Stomach smooth muscle (tissue), 2 donors: ENCODE data around the gene LY9.

Experiments used
- H3K27ac ChIP-seq: one replicate; pipeline ENCODE4 v1.7.0; 2013; ENCODE audit warnings: mild to moderate bottlenecking, low read length, inconsistent platforms
- H3K27me3 ChIP-seq, 2 donors: one replicate each; pipeline ENCODE4 v1.7.0; 2013; ENCODE audit warnings: low read length in 2 of 2; ENCODE audit not compliant: insufficient read depth in 2 of 2, control insufficient read depth in 1 of 2
- H3K36me3 ChIP-seq, 2 donors: one replicate each; pipeline ENCODE4 v1.7.0; 2013; ENCODE audit warnings: low read length in 2 of 2; ENCODE audit not compliant: control insufficient read depth in 2 of 2, insufficient read depth in 2 of 2
- H3K4me1 ChIP-seq: one replicate; pipeline ENCODE4 v1.7.0; 2013; ENCODE audit warnings: low read length; ENCODE audit not compliant: control insufficient read depth, insufficient read depth
- H3K4me3 ChIP-seq, 2 donors: one replicate each; pipeline ENCODE4 v1.7.0; 2013; ENCODE audit warnings: low read length in 2 of 2
- H3K9ac ChIP-seq, 2 donors: one replicate each; pipeline ENCODE4 v1.7.0; 2013; ENCODE audit warnings: low read length in 2 of 2, mild to moderate bottlenecking in 1 of 2
- H3K9me3 ChIP-seq, 2 donors: one replicate each; pipeline ENCODE4 v1.7.0; 2013; ENCODE audit warnings: low read length in 2 of 2; ENCODE audit not compliant: control insufficient read depth in 2 of 2
- donor health status: healthy.
- donor health status: Pancreatic carcinoma.

The LY9 gene

GRCh38 chr1:160789051-160789701 is 6.8 kb upstream of the LY9 start:
- Histone ChIP-seq H3K9me3 (peaks cover 0 to 2% of the 10 kb centered on the region in 2 donors), H3K4me3 (no peak overlapping the region), H3K27ac (no peak overlapping the region), H3K27me3 (no peaks in the 10 kb centered on the region), H3K4me1 (no peaks in the 10 kb centered on the region), H3K9ac (no peak overlapping the region), H3K36me3 (no peaks in the 10 kb centered on the region)

DNA sequence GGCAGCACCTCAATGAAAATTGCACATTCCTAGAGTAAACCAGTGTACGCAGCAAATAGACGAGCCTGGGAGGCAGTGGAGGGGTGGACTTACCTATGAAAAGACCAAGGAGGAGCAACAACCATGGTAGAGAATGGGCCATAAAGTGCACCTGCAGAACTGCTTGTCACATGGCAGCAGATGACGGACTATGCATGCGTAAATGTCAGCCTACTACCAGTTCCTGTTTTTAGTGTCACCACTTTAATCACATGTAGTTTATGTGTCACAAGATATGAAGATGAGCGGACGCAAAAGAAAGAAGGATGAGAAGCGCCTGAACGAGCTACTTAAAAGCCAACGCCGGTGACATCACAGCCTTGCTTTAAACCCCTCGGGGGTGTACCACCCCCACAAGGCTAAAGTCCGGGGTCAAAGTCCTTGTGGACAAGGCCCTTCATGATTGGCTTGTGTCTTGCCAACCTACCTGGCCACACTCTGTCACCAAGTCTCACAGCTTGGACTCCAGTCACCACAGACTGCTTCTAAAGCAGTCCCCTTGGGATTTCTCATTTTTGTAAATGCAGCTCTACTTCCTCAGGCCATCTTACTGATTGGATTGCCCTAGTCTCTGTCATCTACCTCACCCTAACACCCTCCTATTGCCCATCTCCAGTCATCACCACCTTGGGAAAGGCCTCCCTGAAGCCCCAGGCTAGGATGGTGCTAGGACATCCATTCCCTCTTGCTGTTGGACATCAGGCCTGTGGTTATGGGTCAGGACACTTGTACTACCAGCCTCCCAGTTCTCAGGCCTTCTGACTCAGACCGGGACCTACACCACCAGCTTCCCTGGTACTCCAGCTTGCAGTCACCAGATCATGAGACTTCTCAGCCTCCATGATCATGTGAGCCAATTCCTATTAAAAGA is 6.0 kb upstream of the LY9 start:
- Histone ChIP-seq H3K9me3 (peaks cover 0 to 4% of the 10 kb centered on the region in 2 donors), H3K27ac (no peak overlapping the region), H3K27me3 (no peaks in the 10 kb centered on the region), H3K4me1 (no peaks in the 10 kb centered on the region), H3K9ac (no peak overlapping the region), H3K4me3 (no peak overlapping the region), H3K36me3 (no peaks in the 10 kb centered on the region)

DNA sequence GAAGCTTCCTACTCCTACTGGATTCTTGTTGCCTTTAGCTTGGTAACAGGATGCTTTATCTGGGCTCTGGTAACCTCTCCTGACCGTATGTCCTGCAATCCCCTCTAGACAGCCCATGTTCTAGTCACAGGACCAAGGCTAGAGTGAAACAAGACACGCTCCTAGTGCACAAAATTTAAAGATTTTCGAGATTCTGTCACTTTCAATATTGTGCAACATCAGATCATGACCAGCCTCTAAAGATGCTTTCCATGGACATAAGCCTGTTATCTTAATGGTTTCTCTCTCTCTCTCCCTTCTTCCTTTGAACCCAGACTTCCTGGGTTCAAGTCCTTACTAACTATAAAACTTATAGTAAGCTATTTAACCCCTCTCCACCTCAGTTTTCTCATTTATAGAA is 1.6 kb upstream of the LY9 start:
- H3K4me3 ChIP-seq, result no peak overlapping the region
- H3K36me3 ChIP-seq, result no peaks in the 10 kb centered on the region
- H3K9me3 ChIP-seq, result peaks cover 0 to 5% of the 10 kb centered on the region in 2 donors
- no peaks in the 10 kb centered on the region for H3K4me1 ChIP-seq
- H3K9ac ChIP-seq, result no peak overlapping the region
- no peak overlapping the region for H3K27ac ChIP-seq
- H3K27me3 ChIP-seq, result no peaks in the 10 kb centered on the region

- no peaks in the 10 kb centered on the region for H3K4me1 ChIP-seq
- no peak overlapping the region for H3K27ac ChIP-seq
- H3K27me3 ChIP-seq, result peaks cover 0 to 2% of the 10 kb centered on the region in 2 donors
- peaks cover 0 to 3% of the 10 kb centered on the region in 2 donors for H3K9me3 ChIP-seq
- no peak overlapping the region for H3K9ac ChIP-seq
- H3K4me3 ChIP-seq, result no peak overlapping the region
- no peaks in the 10 kb centered on the region for H3K36me3 ChIP-seq
These were observed 1.3 kb downstream of the LY9 start for GRCh38 chr1:160797271-160797709.

GRCh38 chr1:160797861-160798273 is 1.9 kb downstream of the LY9 start:
- Histone ChIP-seq H3K27ac (no peak overlapping the region), H3K9me3 (peaks cover 0 to 3% of the 10 kb centered on the region in 2 donors), H3K36me3 (no peaks in the 10 kb centered on the region), H3K27me3 (peaks cover 0 to 2% of the 10 kb centered on the region in 2 donors), H3K4me1 (no peaks in the 10 kb centered on the region), H3K9ac (no peak overlapping the region), H3K4me3 (no peak overlapping the region)

- Histone ChIP-seq H3K9me3 (peaks cover 0 to 3% of the 10 kb centered on the region in 2 donors), H3K27ac (no peak overlapping the region), H3K4me3 (no peak overlapping the region), H3K27me3 (peaks cover 0 to 2% of the 10 kb centered on the region in 2 donors), H3K36me3 (no peaks in the 10 kb centered on the region), H3K4me1 (no peaks in the 10 kb centered on the region), H3K9ac (no peak overlapping the region)
These were observed 2.5 kb downstream of the LY9 start for GRCh38 chr1:160798439-160798838.

- H3K4me1 ChIP-seq, result no peaks in the 10 kb centered on the region
- H3K4me3 ChIP-seq, result no peak overlapping the region
- H3K9ac ChIP-seq, result no peak overlapping the region
- H3K9me3 ChIP-seq, result peaks cover 0 to 3% of the 10 kb centered on the region in 2 donors
- H3K27me3 ChIP-seq, result peaks cover 0 to 2% of the 10 kb centered on the region in 2 donors
- no peaks in the 10 kb centered on the region for H3K36me3 ChIP-seq
- H3K27ac ChIP-seq, result no peak overlapping the region
These were observed 3.7 kb downstream of the LY9 start for GRCh38 chr1:160799641-160800040.

DNA sequence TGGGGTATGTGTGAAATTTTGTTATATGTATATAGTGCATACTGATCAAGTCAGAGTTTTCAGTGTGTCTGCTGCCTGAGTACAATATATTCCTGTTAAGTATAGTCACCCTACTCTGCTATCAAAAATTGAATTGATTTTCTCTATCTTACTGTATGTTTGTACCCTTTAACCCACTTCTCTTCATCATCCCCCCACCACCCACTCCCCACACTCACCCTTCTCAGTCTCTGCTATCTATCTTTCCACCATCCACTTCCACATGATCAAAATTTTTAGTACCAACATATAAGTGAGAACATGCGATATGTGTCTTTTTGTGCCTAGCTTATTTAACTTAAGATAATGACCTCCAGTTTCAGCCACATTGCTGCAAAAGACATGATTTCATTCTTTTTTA is 4.2 kb downstream of the LY9 start:
- Histone ChIP-seq H3K4me1 (no peaks in the 10 kb centered on the region), H3K4me3 (no peak overlapping the region), H3K27ac (no peak overlapping the region), H3K9ac (no peak overlapping the region), H3K36me3 (no peaks in the 10 kb centered on the region), H3K9me3 (no peaks in the 10 kb centered on the region), H3K27me3 (peaks cover 0 to 2% of the 10 kb centered on the region in 2 donors)

DNA sequence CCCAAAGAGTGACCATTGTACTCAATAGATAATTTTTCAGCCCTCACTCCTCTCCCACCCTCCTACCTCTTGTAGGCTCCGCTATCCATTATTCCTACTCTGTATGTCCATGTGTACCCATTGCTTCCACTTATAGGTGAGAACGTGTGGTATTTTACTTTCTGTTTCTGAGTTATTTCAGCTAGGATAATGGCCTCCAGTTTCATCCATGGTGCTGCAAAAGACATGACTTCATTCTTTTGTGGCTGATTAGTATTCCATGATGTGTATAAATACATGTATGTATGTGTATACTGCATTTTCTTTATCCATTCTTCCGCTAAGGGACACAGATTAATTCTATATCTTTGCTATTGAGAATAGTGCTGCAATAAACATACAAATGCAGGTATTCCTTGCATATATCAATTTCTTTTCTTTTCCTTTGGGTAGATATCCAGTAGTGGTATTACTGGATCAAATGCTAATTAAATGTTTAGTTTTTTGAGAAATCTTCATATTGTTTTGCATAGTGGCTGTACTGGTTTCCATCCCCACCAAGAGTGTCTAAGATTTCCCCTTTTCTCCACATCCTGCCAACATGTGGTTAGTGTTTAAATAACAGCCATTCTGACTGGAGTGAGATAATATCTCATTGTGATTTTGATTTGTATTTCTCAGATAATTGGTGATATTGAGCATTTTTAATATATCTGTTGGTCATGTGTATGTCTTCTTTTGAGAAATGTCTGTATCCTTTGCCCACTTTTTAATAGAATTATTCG is 4.9 kb downstream of the LY9 start:
- H3K27me3 ChIP-seq, result peaks cover 0 to 2% of the 10 kb centered on the region in 2 donors
- H3K9ac ChIP-seq, result no peak overlapping the region
- no peak overlapping the region for H3K27ac ChIP-seq
- H3K36me3 ChIP-seq, result no peaks in the 10 kb centered on the region
- H3K4me1 ChIP-seq, result no peaks in the 10 kb centered on the region
- H3K4me3 ChIP-seq, result no peak overlapping the region
- H3K9me3 ChIP-seq, result no peaks in the 10 kb centered on the region

DNA sequence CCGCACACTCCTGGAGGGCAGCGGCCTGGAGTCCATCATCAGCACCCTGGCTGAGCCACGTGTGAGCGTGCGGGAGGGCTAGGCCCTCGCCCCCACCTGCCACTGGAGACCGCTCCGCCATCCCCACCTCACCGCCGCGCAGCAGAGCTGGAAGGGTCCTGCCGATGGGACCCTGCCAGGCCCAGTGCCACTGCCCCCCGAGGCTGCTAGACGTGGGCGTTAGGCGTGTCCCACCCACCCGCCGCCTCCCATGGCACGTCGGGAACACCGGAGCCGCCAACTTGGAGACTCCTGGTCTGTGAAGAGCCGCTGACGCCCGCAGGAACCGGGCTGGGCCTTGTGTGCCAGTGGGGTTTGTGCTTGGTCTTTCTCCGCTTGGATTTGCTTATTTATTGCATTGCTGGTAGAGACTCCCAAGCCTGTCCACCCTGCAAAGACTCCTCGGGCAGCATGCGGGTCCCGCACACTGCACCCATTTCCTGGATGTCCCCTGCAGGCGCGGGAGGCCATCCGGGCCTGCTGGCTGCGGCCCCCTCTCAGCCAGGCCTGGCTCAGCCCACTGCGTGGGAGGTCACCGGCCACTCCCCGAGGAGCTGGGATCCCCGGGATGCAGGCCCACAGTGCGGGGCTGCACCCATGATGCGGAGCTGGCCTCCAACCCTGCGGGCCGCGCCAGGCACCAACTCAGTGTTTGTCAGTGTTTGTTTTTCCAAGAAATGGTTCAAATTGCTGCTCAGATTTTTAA is 6.0 kb downstream of the LY9 start:
- Histone ChIP-seq H3K4me1 (no peaks in the 10 kb centered on the region), H3K4me3 (no peak overlapping the region), H3K27ac (no peak overlapping the region), H3K9me3 (peaks cover 0 to under 1% of the 10 kb centered on the region in 2 donors), H3K36me3 (no peaks in the 10 kb centered on the region), H3K27me3 (peaks cover 0 to 2% of the 10 kb centered on the region in 2 donors), H3K9ac (no peak overlapping the region)
